Peyer's patch (tissue), 4 donors: ENCODE data around the gene CCNC.

Experiments used
- CTCF ChIP-seq, 6 experiments: fragments of 450-650 bp in 4 of 6; fragments of 200-600 bp in 2 of 6; sonication (generic) in 1 of 6; IDR thresholded peaks; one replicate each; pipeline ENCODE4 v1.5.1; 2017 to 2019; ENCODE audit warnings: antibody characterized with exemption in 6 of 6, mild to moderate bottlenecking in 3 of 6, moderate library complexity in 1 of 6
- POLR2A ChIP-seq, 2 donors: fragments of 450-650 bp; IDR thresholded peaks; one replicate each; pipeline ENCODE4 v1.5.1; 2017; ENCODE audit warnings: antibody characterized with exemption in 2 of 2, mild to moderate bottlenecking in 2 of 2, moderate library complexity in 2 of 2

- TF ChIP-seq CTCF (IDR thresholded peaks at IDR 0.05) = no peak
- no peak for TF ChIP-seq POLR2A (IDR thresholded peaks at IDR 0.05)
These were observed 24.4 kb upstream of the CCNC start for GRCh38 chr6:99592900-99593299.
